H1 (cell line): ENCODE results near the gene CADM1. TPM values are rescaled to one million over a fixed set of nuclear protein-coding genes. Genes with fewer than 3 reads are reported as not detected.

Experiments used
- CTCF ChIA-PET: fragments of 300-600 bp; sonication (Branson Sonifier 250); formaldehyde crosslinking; loops from one replicate; lab custom pipeline; 2021; ENCODE audit not compliant: partially characterized antibody; lab: Charles Lee
- POLR2A ChIA-PET: fragments of 300-600 bp; sonication (Branson Sonifier 250); formaldehyde crosslinking; loops from one replicate; lab custom pipeline; 2021; ENCODE audit warnings: inconsistent platforms; ENCODE audit not compliant: partially characterized antibody; lab: Charles Lee
- DNase-seq, 2 experiments: peaks; one replicate each; pipeline versions ENCODE4 v3.0.0 to v3.0.0-alpha.2; 2010 to 2022; ENCODE audit warnings: low spot score in 2 of 2, low read depth in 1 of 2, mixed read lengths in 1 of 2
- FAIRE-seq: peaks from 2 replicates; lab custom pipeline; 2011; peaks lifted over from hg19 to GRCh38; lab: Jason Lieb, UNC
- H2AFZ ChIP-seq: 2 replicates; pipeline ENCODE4 v1.8.1; 2012; ENCODE audit warnings: low read length, inconsistent platforms
- H2AK5ac ChIP-seq: 2 replicates; pipeline ENCODE4 v1.6.1; 2013; ENCODE audit warnings: low read depth, low read length
- H2BK120ac ChIP-seq: replicated peaks from 2 replicates; pipeline ENCODE3; 2013; ENCODE audit warnings: low read depth, low read length, inconsistent platforms
- H2BK12ac ChIP-seq: 2 replicates; pipeline ENCODE4 v1.6.1; 2013; ENCODE audit warnings: low read depth, low read length
- H2BK15ac ChIP-seq: 2 replicates; pipeline ENCODE4 v1.6.1; 2013; ENCODE audit warnings: low read length
- H2BK20ac ChIP-seq: 2 replicates; pipeline ENCODE4 v1.6.1; 2013; ENCODE audit warnings: low read length
- H2BK5ac ChIP-seq: 2 replicates; pipeline ENCODE4 v1.6.1; 2013; ENCODE audit warnings: low read depth, low read length
- H3K14ac ChIP-seq: 2 replicates; pipeline ENCODE4 v1.6.1; 2013; ENCODE audit warnings: inconsistent platforms; ENCODE audit not compliant: insufficient read length
- H3K18ac ChIP-seq: 2 replicates; pipeline ENCODE4 v1.6.1; 2013; ENCODE audit warnings: low read length; ENCODE audit errors: extremely low read depth
- H3K23ac ChIP-seq: 2 replicates; pipeline ENCODE4 v1.6.1; 2013; ENCODE audit warnings: inconsistent platforms; ENCODE audit not compliant: insufficient read length
- H3K23me2 ChIP-seq: 2 replicates; pipeline ENCODE4 v1.6.1; 2013; ENCODE audit warnings: low read depth, low read length
- H3K27ac ChIP-seq: 2 replicates; pipeline ENCODE4 v1.6.1; 2011; ENCODE audit warnings: low read depth, low read length, inconsistent platforms
- H3K27me3 ChIP-seq, 4 experiments: replicated peaks in 1 of 4; 1 replicate in 1 of 4; 2 replicates in 3 of 4; pipeline versions ENCODE4 v1.6.1 to v1.8.1; 2011 to 2013; ENCODE audit warnings: low read length in 3 of 4, mild to moderate bottlenecking in 3 of 4, inconsistent platforms in 2 of 4, mixed read lengths in 2 of 4, moderate library complexity in 1 of 4; ENCODE audit not compliant: control insufficient read depth in 3 of 4, insufficient read depth in 3 of 4; ENCODE audit errors: extremely low read depth in 1 of 4
- H3K36me3 ChIP-seq, 4 experiments: 2 replicates each; pipeline versions ENCODE4 v1.6.1 to v1.8.1; 2011 to 2013; ENCODE audit warnings: mild to moderate bottlenecking in 4 of 4, low read length in 3 of 4, moderate library complexity in 2 of 4, control low read depth in 1 of 4, inconsistent platforms in 1 of 4; ENCODE audit not compliant: insufficient read depth in 4 of 4, control insufficient read depth in 2 of 4
- H3K4ac ChIP-seq: replicated peaks from 2 replicates; pipeline ENCODE3; 2013; ENCODE audit warnings: low read length, low read depth, mixed read lengths, inconsistent platforms; ENCODE audit not compliant: insufficient read length
- H3K4me1 ChIP-seq, 4 experiments: replicated peaks in 1 of 4; 1 replicate in 1 of 4; 2 replicates in 3 of 4; pipeline versions ENCODE4 v1.6.1 to v1.8.1; 2011 to 2013; ENCODE audit warnings: low read length in 3 of 4, inconsistent platforms in 2 of 4, mixed read lengths in 1 of 4; ENCODE audit not compliant: insufficient read depth in 4 of 4, control insufficient read depth in 3 of 4
- H3K4me2 ChIP-seq, 2 experiments: 2 replicates each; pipeline versions ENCODE4 v1.6.1 to v1.8.1; 2011 to 2013; ENCODE audit warnings: low read depth in 2 of 2, low read length in 2 of 2, control low read depth in 1 of 2, inconsistent platforms in 1 of 2, mild to moderate bottlenecking in 1 of 2; ENCODE audit not compliant: insufficient read depth in 1 of 2
- H3K4me3 ChIP-seq, 4 experiments: fragments of 200-600, 300-600 bp in 1 of 4; sonication (generic), shearing (Covaris generic), sonication (Bioruptor Twin) in 1 of 4; 2 replicates each; pipeline versions ENCODE4 v1.5.1 to v1.8.1; 2011 to 2016; ENCODE audit warnings: low read length in 4 of 4, low read depth in 3 of 4, control low read depth in 2 of 4, inconsistent platforms in 2 of 4, mild to moderate bottlenecking in 2 of 4, mixed read lengths in 1 of 4, moderate library complexity in 1 of 4; ENCODE audit not compliant: insufficient read depth in 2 of 4; ENCODE audit errors: extremely low read depth in 1 of 4
- H3K56ac ChIP-seq: replicated peaks from 2 replicates; pipeline ENCODE3; 2013; ENCODE audit warnings: low read depth, mild to moderate bottlenecking, mixed read lengths, low read length, inconsistent platforms; ENCODE audit not compliant: insufficient read length
- H3K79me1 ChIP-seq: 2 replicates; pipeline ENCODE4 v1.6.1; 2013; ENCODE audit warnings: low read depth, low read length, control low read depth
- H3K79me2 ChIP-seq, 2 experiments: 2 replicates each; pipeline versions ENCODE4 v1.6.1 to v1.8.1; 2012 to 2013; ENCODE audit warnings: low read length in 2 of 2, mild to moderate bottlenecking in 2 of 2, inconsistent platforms in 1 of 2; ENCODE audit not compliant: insufficient read depth in 2 of 2, control insufficient read depth in 1 of 2
- H3K9ac ChIP-seq, 4 experiments: replicated peaks in 1 of 4; 1 replicate in 1 of 4; 2 replicates in 3 of 4; pipeline versions ENCODE4 v1.6.1 to v1.8.1; 2011 to 2013; ENCODE audit warnings: low read depth in 3 of 4, low read length in 3 of 4, control low read depth in 2 of 4, mild to moderate bottlenecking in 2 of 4, moderate library complexity in 2 of 4, inconsistent platforms in 1 of 4; ENCODE audit errors: extremely low read depth in 1 of 4
- H3K9me3 ChIP-seq, 2 experiments: 2 replicates each; pipeline versions ENCODE4 v1.6.1 to v1.8.1; 2012 to 2013; ENCODE audit warnings: mild to moderate bottlenecking in 2 of 2, moderate library complexity in 2 of 2, control low read depth in 1 of 2, inconsistent platforms in 1 of 2, low read depth in 1 of 2, low read length in 1 of 2, mixed read lengths in 1 of 2; ENCODE audit not compliant: insufficient read depth in 2 of 2
- H4K20me1 ChIP-seq, 2 experiments: replicated peaks in 1 of 2; 2 replicates each; pipeline versions ENCODE3 to v1.8.1; 2011 to 2013; ENCODE audit warnings: inconsistent platforms in 2 of 2, low read length in 2 of 2, mild to moderate bottlenecking in 1 of 2; ENCODE audit not compliant: insufficient read depth in 2 of 2, control insufficient read depth in 1 of 2
- H4K5ac ChIP-seq: 2 replicates; pipeline ENCODE4 v1.6.1; 2013; ENCODE audit warnings: low read length, low read depth, mixed read lengths, inconsistent platforms; ENCODE audit not compliant: insufficient read length
- H4K8ac ChIP-seq: 2 replicates; pipeline ENCODE4 v1.8.0; 2013; ENCODE audit warnings: mild to moderate bottlenecking, moderate library complexity, low read length, inconsistent platforms; ENCODE audit not compliant: insufficient read depth; ENCODE audit errors: extremely low read depth
- H4K91ac ChIP-seq: replicated peaks from 2 replicates; pipeline ENCODE3; 2013; ENCODE audit warnings: low read length, mixed read lengths, inconsistent platforms; ENCODE audit not compliant: insufficient read length
- SUZ12 ChIP-seq: fragments of 200-600 bp; sonication (generic); IDR thresholded peaks from 2 replicates; pipeline ENCODE4 v1.6.1; 2012; ENCODE audit warnings: mild to moderate bottlenecking, inconsistent platforms, low read length, moderate library complexity, mixed read lengths
- WGBS, 2 experiments: shearing (Covaris generic) in 1 of 2; methylation state at CpG; one replicate each; pipeline versions ENCODE4 v1.1.6 to v1.1.7; 2013 to 2015; ENCODE audit warnings: low lambda C conversion rate in 2 of 2, mixed read lengths in 2 of 2, inconsistent platforms in 1 of 2, low coverage in 1 of 2, missing lambda C conversion rate in 1 of 2; ENCODE audit not compliant: insufficient replicate concordance in 2 of 2, insufficient coverage in 1 of 2, insufficient read length in 1 of 2; ENCODE audit errors: extremely low coverage in 1 of 2, missing lambda C conversion rate in 1 of 2; 5-methylcytosine and 5-hydroxymethylcytosine counted together
- polyA plus RNA-seq, 7 experiments: library from polyadenylated mRNA; depleted of rRNA in 3 of 7; stranded (reverse) in 5 of 7; unstranded in 2 of 7; fragments of >200 nt in 5 of 7; fragments of 200-250 nt in 2 of 7; gene quantifications; 1 replicate in 5 of 7; 2 replicates in 1 of 7; 4 replicates in 1 of 7; pipeline versions ENCODE4 v1.2.1 to v1.2.3, GENCODE V29; 2011 to 2013; ENCODE audit warnings: missing spikeins in 2 of 7, mixed read lengths in 2 of 7
- total RNA-seq: library from RNA; stranded (reverse); fragmentation: NEBNext Ultra II Directional; extraction: Animal tissue kit (Norgen Biotek cat#: 25700); gene quantifications from 2 replicates; pipeline ENCODE4 v1.2.1, GENCODE V29; 2021

Gene CADM1
- total and polyA plus RNA-seq, 2 of the 8 experiments (the other 6 are each of a cell fraction or from before 2014, with no cell fraction given): 8.3 to 25.3 TPM

- Histone ChIP-seq H3K4me2 (no peak overlapping the region), H4K20me1 (no peaks in the 10 kb centered on the region), H4K8ac (no peak overlapping the region), H2BK20ac (no peak overlapping the region), H3K36me3 (no peaks in the 10 kb centered on the region), H2BK5ac (no peak overlapping the region), H3K14ac (no peak overlapping the region), H3K27me3 (no peaks in the 10 kb centered on the region), H2AK5ac (no peak overlapping the region), H3K4me3 (no peak overlapping the region), H2BK120ac (no peak overlapping the region), H3K9me3 (no peaks in the 10 kb centered on the region), H3K23ac (no peak overlapping the region), H2BK15ac (no peak overlapping the region), H3K56ac (no peak overlapping the region), H4K91ac (no peak overlapping the region), H3K18ac (no peak overlapping the region), H3K9ac (no peak overlapping the region), H4K5ac (no peak overlapping the region), H2AFZ (no peak overlapping the region), H3K79me2 (no peaks in the 10 kb centered on the region), H3K4ac (no peak overlapping the region), H2BK12ac (no peak overlapping the region), H3K27ac (no peak overlapping the region), H3K4me1 (no peaks in the 10 kb centered on the region), H3K23me2 (no peaks in the 10 kb centered on the region), H3K79me1 (no peaks in the 10 kb centered on the region; the same call in 1 of the 2 replicates)
- TF ChIP-seq SUZ12: no peak
- WGBS, 2 experiments: 85% methylated on average over 8 of the region's 8 CpGs; no CpG with 5 or more reads in 1 of the 2 experiments
- POLR2A ChIA-PET: no interaction called here
- CTCF ChIA-PET: interaction anchor here (0.7 kb wide), 1 partner anchor 40 kb away, joined by 5 read pairs; no protein-coding TSS in a partner anchor
- no peak for FAIRE-seq
- DNase-seq: no peak
These were observed 205.8 kb downstream of the CADM1 start for GRCh38 chr11:115298300-115299012.
